ENCODE measurements around the gene TOP3B.

Gene TOP3B

DNA sequence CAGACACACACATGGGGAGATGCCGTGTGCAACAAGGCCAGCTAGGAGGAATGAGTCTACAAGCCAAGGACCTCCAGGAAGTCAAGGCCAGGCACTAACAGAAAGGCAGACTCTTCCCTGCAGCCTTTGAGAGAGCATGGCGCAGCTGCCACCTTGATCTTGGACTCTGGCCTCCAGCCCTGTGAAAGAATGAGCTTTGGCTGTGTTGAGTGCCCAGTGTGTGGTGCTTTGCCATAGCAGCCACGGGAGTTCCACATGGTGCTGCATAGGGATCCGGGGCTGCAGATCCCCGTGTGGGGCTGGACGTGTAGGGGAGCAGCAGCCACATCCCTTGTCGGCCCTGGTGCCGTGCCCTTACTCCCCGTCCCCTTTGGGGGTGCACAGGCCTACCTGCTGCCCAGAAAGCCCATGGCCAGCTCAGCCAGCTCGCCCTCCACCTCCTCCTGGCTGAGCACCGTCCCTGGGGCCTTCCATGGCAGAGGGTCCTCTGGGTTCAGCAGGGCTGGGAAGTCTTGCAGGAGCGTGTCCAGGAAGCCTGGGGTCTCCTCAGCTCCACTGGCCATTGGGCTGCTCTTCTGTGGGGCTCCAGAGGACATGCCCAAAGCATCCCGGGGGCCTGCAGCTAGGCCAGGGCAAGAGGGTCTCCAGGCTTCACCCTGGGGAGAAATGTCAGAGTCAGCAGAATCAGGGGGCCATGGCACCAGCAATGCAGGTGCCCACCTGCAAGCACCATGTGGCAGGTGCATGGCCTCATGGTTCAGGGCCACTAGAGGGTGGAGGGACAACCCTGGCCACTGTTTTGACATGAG, 36.9 kb downstream of the TOP3B start:
- Histone ChIP-seq H3K9ac (ENCODE audit: low read length) (no peak overlapping the region), H3K9me2 (replicated peaks; ENCODE audit: insufficient read depth, low read length) (no peaks in the 10 kb centered on the region), H3K27ac (ENCODE audit: low read length) (no peak overlapping the region), H3K79me2 (ENCODE audit: low read length) (no peaks in the 10 kb centered on the region), H3K36me3 (replicated peaks; ENCODE audit: insufficient read depth, low read length) (no peaks in the 10 kb centered on the region), H3K9me3 (replicated peaks; ENCODE audit: insufficient read depth, low read length) (no peaks in the 10 kb centered on the region), H4K20me1 (ENCODE audit: insufficient read depth, low read length) (no peaks in the 10 kb centered on the region), H3K27me3 (replicated peaks; ENCODE audit: insufficient read depth, low read length) (no peaks in the 10 kb centered on the region), H3K4me1 (ENCODE audit: low read length) (no peaks in the 10 kb centered on the region), H3K4me2 (ENCODE audit: low read depth, low read length) (no peak overlapping the region), H2AFZ (ENCODE audit: low read length) (no peak overlapping the region), H3K4me3 (ENCODE audit: low read length) (no peak overlapping the region), H3F3A (ENCODE audit: insufficient read depth, low read length) (no peaks in the 10 kb centered on the region)
- no peak for DNase-seq
- TF ChIP-seq EZH2 (optimal IDR thresholded peaks at IDR 0.05; ENCODE audit: low read depth, low read length): no peak
- TF ChIP-seq CTCF (IDR thresholded peaks at IDR 0.05; ENCODE audit: low read length): no peak
- TF ChIP-seq EZH2phosphoT487 (IDR thresholded peaks at IDR 0.05; ENCODE audit: low read length): no peak

GRCh38 chr22:21944871-21945270, 37.7 kb downstream of the TOP3B start:
- no peaks in the 10 kb centered on the region for H3K9me3 ChIP-seq (replicated peaks; ENCODE audit: insufficient read depth, low read length)
- no peaks in the 10 kb centered on the region for H3F3A ChIP-seq (ENCODE audit: insufficient read depth, low read length)
- H3K4me3 ChIP-seq (ENCODE audit: low read length): no peak overlapping the region
- H3K27me3 ChIP-seq (replicated peaks; ENCODE audit: insufficient read depth, low read length): no peaks in the 10 kb centered on the region
- no peak overlapping the region for H3K9ac ChIP-seq (ENCODE audit: low read length)
- no peak for DNase-seq
- no peaks in the 10 kb centered on the region for H3K79me2 ChIP-seq (ENCODE audit: low read length)
- TF ChIP-seq CTCF (IDR thresholded peaks at IDR 0.05; ENCODE audit: low read length): no peak
- no peak for TF ChIP-seq EZH2phosphoT487 (IDR thresholded peaks at IDR 0.05; ENCODE audit: low read length)
- no peak for TF ChIP-seq EZH2 (optimal IDR thresholded peaks at IDR 0.05; ENCODE audit: low read depth, low read length)
- H3K4me2 ChIP-seq (ENCODE audit: low read depth, low read length): no peak overlapping the region
- no peaks in the 10 kb centered on the region for H4K20me1 ChIP-seq (ENCODE audit: insufficient read depth, low read length)
- H3K9me2 ChIP-seq (replicated peaks; ENCODE audit: insufficient read depth, low read length): no peaks in the 10 kb centered on the region
- no peak overlapping the region for H2AFZ ChIP-seq (ENCODE audit: low read length)
- H3K4me1 ChIP-seq (ENCODE audit: low read length): no peaks in the 10 kb centered on the region
- H3K36me3 ChIP-seq (replicated peaks; ENCODE audit: insufficient read depth, low read length): no peaks in the 10 kb centered on the region
- no peak overlapping the region for H3K27ac ChIP-seq (ENCODE audit: low read length)

DNA sequence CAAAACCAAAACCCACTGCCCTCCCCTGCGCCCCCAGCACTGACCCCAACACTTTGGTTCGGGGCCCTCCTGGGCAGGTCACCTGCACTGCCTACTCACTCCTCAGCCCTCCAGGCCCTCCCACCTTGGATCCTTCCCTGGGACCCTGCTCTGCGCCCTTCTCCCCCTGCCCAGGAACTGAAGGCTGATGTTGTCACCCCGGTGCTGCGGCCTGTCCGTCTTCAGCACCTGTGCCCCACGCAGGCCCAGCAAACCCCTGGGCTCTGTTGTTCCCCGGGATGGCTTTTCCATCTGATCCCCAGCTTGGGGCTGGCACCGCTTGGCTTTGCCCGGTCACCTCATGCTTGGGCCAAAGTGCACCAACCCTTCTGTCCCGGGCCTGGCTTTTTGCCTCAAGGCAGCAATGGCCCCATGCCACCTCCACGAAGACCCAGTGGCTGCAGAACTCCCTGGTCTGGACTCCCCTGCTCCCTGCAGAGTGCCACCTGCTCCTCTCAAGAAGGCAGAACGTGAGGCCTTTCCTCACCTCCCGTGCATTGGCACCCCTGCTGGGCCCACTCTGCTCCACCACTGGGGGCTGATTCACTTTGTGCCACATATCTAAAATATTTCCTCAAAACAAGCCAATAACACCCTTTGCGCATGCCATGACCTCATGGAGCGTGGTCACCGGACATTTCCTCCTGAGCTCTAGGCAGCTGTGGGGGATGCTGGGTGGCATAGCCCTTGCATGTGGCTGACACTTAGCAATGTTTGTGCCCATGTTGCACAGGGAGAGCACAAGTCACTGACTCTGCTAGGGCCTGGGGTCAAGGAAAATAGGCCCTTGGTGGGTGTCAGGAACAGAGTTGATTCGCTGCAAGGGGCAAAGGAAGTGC, 38.8 kb downstream of the TOP3B start:
- Histone ChIP-seq H3F3A (ENCODE audit: insufficient read depth, low read length) (no peaks in the 10 kb centered on the region), H3K27me3 (replicated peaks; ENCODE audit: insufficient read depth, low read length) (no peaks in the 10 kb centered on the region), H3K36me3 (replicated peaks; ENCODE audit: insufficient read depth, low read length) (no peaks in the 10 kb centered on the region), H3K4me1 (ENCODE audit: low read length) (no peaks in the 10 kb centered on the region), H3K27ac (ENCODE audit: low read length) (no peak overlapping the region), H4K20me1 (ENCODE audit: insufficient read depth, low read length) (no peaks in the 10 kb centered on the region), H3K4me2 (ENCODE audit: low read depth, low read length) (no peak overlapping the region), H3K9me2 (replicated peaks; ENCODE audit: insufficient read depth, low read length) (no peaks in the 10 kb centered on the region), H3K79me2 (ENCODE audit: low read length) (no peaks in the 10 kb centered on the region), H2AFZ (ENCODE audit: low read length) (no peak overlapping the region), H3K4me3 (ENCODE audit: low read length) (no peak overlapping the region), H3K9ac (ENCODE audit: low read length) (no peak overlapping the region), H3K9me3 (replicated peaks; ENCODE audit: insufficient read depth, low read length) (no peaks in the 10 kb centered on the region)
- TF ChIP-seq EZH2phosphoT487 (IDR thresholded peaks at IDR 0.05; ENCODE audit: low read length): no peak
- no peak for TF ChIP-seq EZH2 (optimal IDR thresholded peaks at IDR 0.05; ENCODE audit: low read depth, low read length)
- no peak for TF ChIP-seq CTCF (IDR thresholded peaks at IDR 0.05; ENCODE audit: low read length)
- no peak for DNase-seq
